Natural killer cell treated with Interleukin-12 subunit alpha and Interleukin-12 subunit beta and Interleukin-15 and Interleukin-18, amount 100 ng/mL, for 72 hours (primary cell): ENCODE data around the gene TLR6. TPM values are rescaled to one million over a fixed set of nuclear protein-coding genes. Genes with fewer than 3 reads are reported as not detected.

ENCODE experiments used
- ATAC-seq, 2 donors: fragments of 150-1000 bp; cut with Tn5 transposase in 1 of 2; sonication (Bioruptor Pico), chemical (Tn5 transposase) in 1 of 2; 2 replicates each; pipeline ENCODE4 v1.10.0; 2021
- DNase-seq: peaks from one replicate; pipeline ENCODE4 v3.0.0; 2022; ENCODE audit warnings: low spot score
- H3K27ac Mint-ChIP-seq, 2 donors: 1 replicate in 1 of 2; 2 replicates in 1 of 2; pipeline ENCODE4 v1.8.0; 2022; ENCODE audit warnings: mixed read lengths in 2 of 2, mild to moderate bottlenecking in 1 of 2, moderate library complexity in 1 of 2
- H3K27me3 Mint-ChIP-seq, 2 donors: 1 replicate in 1 of 2; 2 replicates in 1 of 2; pipeline ENCODE4 v1.8.0; 2022; ENCODE audit warnings: mixed read lengths in 2 of 2
- H3K36me3 Mint-ChIP-seq: one replicate; pipeline ENCODE4 v1.8.0; 2022; ENCODE audit warnings: mixed read lengths
- H3K4me1 Mint-ChIP-seq, 2 donors: 1 replicate in 1 of 2; 2 replicates in 1 of 2; pipeline ENCODE4 v1.8.0; 2022; ENCODE audit warnings: low read depth in 2 of 2, mixed read lengths in 2 of 2, mild to moderate bottlenecking in 1 of 2
- H3K4me3 Mint-ChIP-seq: one replicate; pipeline ENCODE4 v1.8.0; 2022; ENCODE audit warnings: mixed read lengths
- H3K9me3 Mint-ChIP-seq: 2 replicates; pipeline ENCODE4 v1.8.0; 2022; ENCODE audit warnings: mixed read lengths
- total RNA-seq, 2 donors: library from RNA; stranded (reverse); gene quantifications; one replicate each; pipeline ENCODE4 v1.2.3, GENCODE V29; 2022

TLR6 gene
- total RNA-seq, 2 donors from 2014 or later = 4.4 to 4.5 TPM

GRCh38 chr4:38873290-38873944 lies 16.8 kb upstream of the TLR6 start:
- DNase-seq (no peak), ATAC-seq (no peak)
- Mint-ChIP-seq H3K4me1 (peaks cover 8 to 9% of the 10 kb centered on the region in 2 donors), H3K9me3 (no peaks in the 10 kb centered on the region), H3K36me3 (no peaks in the 10 kb centered on the region), H3K27me3 (peaks cover 18 to 39% of the 10 kb centered on the region in 2 donors), H3K4me3 (no peak overlapping the region), H3K27ac (no peak overlapping the region)

- Mint-ChIP-seq H3K9me3 (no peaks in the 10 kb centered on the region), H3K27ac (no peak overlapping the region), H3K27me3 (peaks cover 19 to 40% of the 10 kb centered on the region in 2 donors), H3K4me1 (peaks cover 10 to 11% of the 10 kb centered on the region in 2 donors), H3K4me3 (no peak overlapping the region), H3K36me3 (no peaks in the 10 kb centered on the region)
- ATAC-seq (no peak), DNase-seq (no peak)
Measured at GRCh38 chr4:38872620-38873019, 16.0 kb upstream of the TLR6 start.

GRCh38 chr4:38871593-38871992 lies 15.0 kb upstream of the TLR6 start:
- no peak overlapping the region for H3K27ac Mint-ChIP-seq
- DNase-seq = no peak
- no peaks in the 10 kb centered on the region for H3K9me3 Mint-ChIP-seq
- peaks cover 10 to 11% of the 10 kb centered on the region in 2 donors for H3K4me1 Mint-ChIP-seq
- H3K27me3 Mint-ChIP-seq = peaks cover 19 to 40% of the 10 kb centered on the region in 2 donors
- H3K4me3 Mint-ChIP-seq = no peak overlapping the region
- ATAC-seq = no peak
- H3K36me3 Mint-ChIP-seq = no peaks in the 10 kb centered on the region

- ATAC-seq = no peak
- H3K4me3 Mint-ChIP-seq = no peak overlapping the region
- no peak overlapping the region for H3K27ac Mint-ChIP-seq
- peaks cover 10 to 11% of the 10 kb centered on the region in 2 donors for H3K4me1 Mint-ChIP-seq
- no peaks in the 10 kb centered on the region for H3K36me3 Mint-ChIP-seq
- H3K9me3 Mint-ChIP-seq = no peaks in the 10 kb centered on the region
- no peak for DNase-seq
- H3K27me3 Mint-ChIP-seq = peaks cover 20 to 34% of the 10 kb centered on the region in 2 donors
Measured at GRCh38 chr4:38870098-38870808, 13.6 kb upstream of the TLR6 start.

- Mint-ChIP-seq H3K27ac (no peak overlapping the region), H3K36me3 (no peaks in the 10 kb centered on the region), H3K27me3 (peaks cover 21 to 26% of the 10 kb centered on the region in 2 donors)
Measured at GRCh38 chr4:38869511-38869910, 12.9 kb upstream of the TLR6 start.

GRCh38 chr4:38868059-38868960 lies 11.7 kb upstream of the TLR6 start:
- Mint-ChIP-seq H3K36me3 (no peaks in the 10 kb centered on the region), H3K9me3 (no peaks in the 10 kb centered on the region), H3K4me1 (peaks cover 10 to 11% of the 10 kb centered on the region in 2 donors), H3K27me3 (peaks cover 24 to 26% of the 10 kb centered on the region in 2 donors), H3K4me3 (peak overlapping the region; percentile 71), H3K27ac (no peak overlapping the region)
- ATAC-seq (no peak), DNase-seq (no peak)

More at GRCh38 chr4:38869511-38869910, 12.9 kb upstream of the TLR6 start:
- peaks cover 10 to 11% of the 10 kb centered on the region in 2 donors for H3K4me1 Mint-ChIP-seq
- no peaks in the 10 kb centered on the region for H3K9me3 Mint-ChIP-seq
- ATAC-seq (no peak), DNase-seq (no peak)
- no peak overlapping the region for H3K4me3 Mint-ChIP-seq

GRCh38 chr4:38867478-38868058 lies 11.0 kb upstream of the TLR6 start, which contains the start of gene FAM114A1:
Gene FAM114A1, plus strand, starts transcription at chr4:38867806. Its CDS starts 10,273 bp downstream, at chr4:38878079.
- peak; percentile 67 for DNase-seq
- Mint-ChIP-seq H3K27me3 (peaks cover 26 to 31% of the 10 kb centered on the region in 2 donors), H3K9me3 (no peaks in the 10 kb centered on the region), H3K36me3 (no peaks in the 10 kb centered on the region), H3K4me3 (peak within 1 kb of the TSS; percentile 71), H3K4me1 (peaks cover 10 to 11% of the 10 kb centered on the region in 2 donors), H3K27ac (no peak within 1 kb of the TSS)
- peak; percentile 96 to 98 for ATAC-seq

GRCh38 chr4:38866973-38867477 lies 10.4 kb upstream of the TLR6 start:
- DNase-seq = no peak
- Mint-ChIP-seq H3K27me3 (peaks cover 26 to 32% of the 10 kb centered on the region in 2 donors), H3K27ac (no peak overlapping the region), H3K36me3 (no peaks in the 10 kb centered on the region), H3K4me1 (peaks cover 10 to 11% of the 10 kb centered on the region in 2 donors), H3K9me3 (no peaks in the 10 kb centered on the region), H3K4me3 (peak overlapping the region; percentile 53)
- ATAC-seq = no peak

- no peak for DNase-seq
Measured at GRCh38 chr4:38865445-38865844, 8.8 kb upstream of the TLR6 start.

GRCh38 chr4:38861791-38862190 lies 5.2 kb upstream of the TLR6 start:
- Mint-ChIP-seq H3K27ac (no peak overlapping the region), H3K4me3 (no peak overlapping the region), H3K4me1 (peaks cover 20 to 22% of the 10 kb centered on the region in 2 donors), H3K9me3 (no peaks in the 10 kb centered on the region), H3K36me3 (no peaks in the 10 kb centered on the region), H3K27me3 (peaks cover 25 to 30% of the 10 kb centered on the region in 2 donors)
- no peak for ATAC-seq
- DNase-seq = no peak

More at GRCh38 chr4:38865445-38865844, 8.8 kb upstream of the TLR6 start:
- Mint-ChIP-seq H3K36me3 (no peaks in the 10 kb centered on the region), H3K27me3 (peaks cover 36 to 38% of the 10 kb centered on the region in 2 donors), H3K27ac (no peak overlapping the region), H3K4me3 (no peak overlapping the region), H3K9me3 (no peaks in the 10 kb centered on the region), H3K4me1 (peaks cover 10 to 19% of the 10 kb centered on the region in 2 donors)
- no peak for ATAC-seq

- DNase-seq (peak; percentile 76), ATAC-seq (peak; percentile 69 to 76)
- Mint-ChIP-seq H3K27me3 (peaks cover 25 to 30% of the 10 kb centered on the region in 2 donors), H3K4me3 (no peak overlapping the region), H3K9me3 (no peaks in the 10 kb centered on the region), H3K36me3 (no peaks in the 10 kb centered on the region), H3K27ac (no peak overlapping the region), H3K4me1 (peaks cover 27 to 28% of the 10 kb centered on the region in 2 donors)
Measured at GRCh38 chr4:38860788-38861424, 4.3 kb upstream of the TLR6 start.

- H3K9me3 Mint-ChIP-seq = no peaks in the 10 kb centered on the region
- DNase-seq (no peak), ATAC-seq (no peak)
- no peaks in the 10 kb centered on the region for H3K36me3 Mint-ChIP-seq
- H3K27me3 Mint-ChIP-seq = peaks cover 25 to 27% of the 10 kb centered on the region in 2 donors
- peaks cover 33% of the 10 kb centered on the region in 2 donors for H3K4me1 Mint-ChIP-seq
- no peak overlapping the region for H3K4me3 Mint-ChIP-seq
- H3K27ac Mint-ChIP-seq = no peak overlapping the region
Measured at GRCh38 chr4:38859501-38859900, 2.9 kb upstream of the TLR6 start.

- Mint-ChIP-seq H3K27ac (peak overlapping the region; percentile 83 to 87), H3K9me3 (no peaks in the 10 kb centered on the region), H3K36me3 (no peaks in the 10 kb centered on the region), H3K27me3 (peaks cover 10 to 18% of the 10 kb centered on the region in 2 donors), H3K4me3 (peak overlapping the region; percentile 90), H3K4me1 (peaks cover 33% of the 10 kb centered on the region in 2 donors)
- DNase-seq (no peak), ATAC-seq (no peak)
Measured at GRCh38 chr4:38858097-38858420, 1.4 kb upstream of the TLR6 start.
